Ishikawa (cell line): ENCODE measurements around the gene COL13A1.
A peak's percentile ranks its signal among the peaks of the same experiment; 100 is the strongest.

ENCODE experiments used
- CEBPB ChIP-seq: IDR thresholded peaks from 2 replicates; pipeline ENCODE4 v1.6.1; 2012
- CREB1 ChIP-seq: IDR thresholded peaks from 2 replicates; pipeline ENCODE4 v1.6.1; 2012; ENCODE audit warnings: low read depth
- EGR1 ChIP-seq: IDR thresholded peaks from 2 replicates; pipeline ENCODE4 v1.6.1; 2012
- EP300 ChIP-seq: IDR thresholded peaks from 2 replicates; pipeline ENCODE4 v1.6.1; 2012; ENCODE audit warnings: borderline replicate concordance
- FOXM1 ChIP-seq: IDR thresholded peaks from 2 replicates; pipeline ENCODE4 v1.6.1; 2012; ENCODE audit warnings: low read depth, borderline replicate concordance
- NFIC ChIP-seq: IDR thresholded peaks from 2 replicates; pipeline ENCODE4 v1.6.1; 2012
- RAD21 ChIP-seq: IDR thresholded peaks from 2 replicates; pipeline ENCODE4 v1.6.1; 2012; ENCODE audit warnings: low read depth
- TAF1 ChIP-seq: IDR thresholded peaks from 2 replicates; pipeline ENCODE4 v1.6.1; 2012; ENCODE audit warnings: low read depth, mild to moderate bottlenecking
- TCF12 ChIP-seq: IDR thresholded peaks from 2 replicates; pipeline ENCODE4 v1.6.1; 2012; ENCODE audit warnings: low read depth
- TEAD4 ChIP-seq: IDR thresholded peaks from 2 replicates; pipeline ENCODE4 v1.6.1; 2012
- YY1 ChIP-seq: IDR thresholded peaks from 2 replicates; pipeline ENCODE4 v1.6.1; 2012; ENCODE audit warnings: low read depth
- ZBTB7A ChIP-seq: IDR thresholded peaks from 2 replicates; pipeline ENCODE4 v1.6.1; 2012; ENCODE audit warnings: low read depth
- TF ChIP-seq, protein P1 (sequence below): IDR thresholded peaks from 2 replicates; pipeline ENCODE4 v1.6.1; 2012
- TF ChIP-seq, protein P2 (sequence below): IDR thresholded peaks from 2 replicates; pipeline ENCODE4 v1.6.1; 2012
- TF ChIP-seq, protein P3 (sequence below): IDR thresholded peaks from 2 replicates; pipeline ENCODE4 v1.6.1; 2012; ENCODE audit warnings: low read depth, mild to moderate bottlenecking

COL13A1 gene

DNA sequence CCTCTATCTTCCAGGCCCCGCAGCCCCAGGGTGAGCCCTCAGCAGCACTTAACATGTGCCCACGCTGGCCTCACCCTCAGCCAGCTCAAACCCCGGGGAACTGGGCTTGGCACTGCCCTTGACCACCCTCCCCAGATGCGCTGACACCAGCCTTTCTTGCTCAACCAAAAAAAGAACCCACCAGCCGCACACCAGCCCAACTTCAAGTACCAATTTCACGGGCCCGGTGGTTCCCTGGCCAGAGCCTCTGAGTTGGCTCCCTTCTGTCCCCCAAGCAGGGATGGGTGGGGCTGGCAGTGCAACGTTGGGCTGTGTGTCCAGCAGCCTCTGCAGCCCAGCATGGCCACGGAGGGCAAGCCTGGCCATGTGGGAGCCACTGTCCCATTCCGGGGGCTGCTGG, 96.3 kb downstream of the COL13A1 start:
- TF ChIP-seq, protein P1, sequence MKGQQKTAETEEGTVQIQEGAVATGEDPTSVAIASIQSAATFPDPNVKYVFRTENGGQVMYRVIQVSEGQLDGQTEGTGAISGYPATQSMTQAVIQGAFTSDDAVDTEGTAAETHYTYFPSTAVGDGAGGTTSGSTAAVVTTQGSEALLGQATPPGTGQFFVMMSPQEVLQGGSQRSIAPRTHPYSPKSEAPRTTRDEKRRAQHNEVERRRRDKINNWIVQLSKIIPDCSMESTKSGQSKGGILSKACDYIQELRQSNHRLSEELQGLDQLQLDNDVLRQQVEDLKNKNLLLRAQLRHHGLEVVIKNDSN = no peak
- TF ChIP-seq YY1 (no peak), TAF1 (no peak), CREB1 (no peak), TEAD4 (no peak), FOXM1 (no peak)
- TF ChIP-seq, protein P2, sequence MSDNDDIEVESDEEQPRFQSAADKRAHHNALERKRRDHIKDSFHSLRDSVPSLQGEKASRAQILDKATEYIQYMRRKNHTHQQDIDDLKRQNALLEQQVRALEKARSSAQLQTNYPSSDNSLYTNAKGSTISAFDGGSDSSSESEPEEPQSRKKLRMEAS = no peak

DNA sequence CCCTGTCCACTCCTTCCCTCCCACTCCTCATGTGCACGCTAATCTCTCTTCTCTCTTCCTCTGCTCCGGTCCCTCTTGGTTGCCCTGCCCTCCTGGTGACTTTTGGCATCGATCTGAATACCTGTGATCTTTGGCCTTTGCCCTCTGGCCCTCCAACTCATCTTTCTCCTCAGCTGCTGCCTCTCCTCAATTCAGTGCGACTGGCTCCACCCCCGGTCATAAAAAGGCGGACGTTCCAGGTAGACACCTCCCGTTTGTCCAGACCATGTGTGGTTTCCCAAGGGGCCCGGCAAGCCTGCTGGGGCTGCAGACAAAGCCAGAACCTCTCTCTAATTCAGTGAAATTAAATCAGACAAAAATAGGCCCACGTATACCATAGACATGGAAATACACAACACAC, 96.8 kb downstream of the COL13A1 start:
- no peak for TF ChIP-seq FOXM1
- TF ChIP-seq RAD21 = no peak
- no peak for TF ChIP-seq EP300
- TF ChIP-seq, protein P2 = no peak

DNA sequence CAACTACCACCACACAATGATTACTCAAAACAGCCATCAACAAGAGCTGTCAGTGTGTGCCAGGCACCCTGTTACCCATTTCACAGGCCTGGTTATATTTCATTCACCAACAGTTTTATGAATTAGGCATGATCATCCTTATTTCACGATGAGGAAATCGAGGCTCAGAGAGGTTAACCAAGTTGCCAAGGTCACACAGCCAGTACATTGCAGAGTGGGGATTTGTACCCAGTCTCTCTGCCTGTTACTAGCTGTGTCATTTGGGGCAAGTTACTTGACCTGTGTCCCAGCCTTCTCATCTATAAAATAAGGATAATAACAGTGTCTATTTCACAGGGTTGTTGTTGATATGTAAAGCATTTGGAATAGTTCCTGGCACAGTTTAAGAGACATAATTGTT, 97.2 kb downstream of the COL13A1 start:
- no peak for TF ChIP-seq TAF1
- no peak for TF ChIP-seq CREB1
- TF ChIP-seq ZBTB7A = no peak
- TF ChIP-seq EGR1 = no peak
- no peak for TF ChIP-seq FOXM1
- TF ChIP-seq CEBPB = no peak

DNA sequence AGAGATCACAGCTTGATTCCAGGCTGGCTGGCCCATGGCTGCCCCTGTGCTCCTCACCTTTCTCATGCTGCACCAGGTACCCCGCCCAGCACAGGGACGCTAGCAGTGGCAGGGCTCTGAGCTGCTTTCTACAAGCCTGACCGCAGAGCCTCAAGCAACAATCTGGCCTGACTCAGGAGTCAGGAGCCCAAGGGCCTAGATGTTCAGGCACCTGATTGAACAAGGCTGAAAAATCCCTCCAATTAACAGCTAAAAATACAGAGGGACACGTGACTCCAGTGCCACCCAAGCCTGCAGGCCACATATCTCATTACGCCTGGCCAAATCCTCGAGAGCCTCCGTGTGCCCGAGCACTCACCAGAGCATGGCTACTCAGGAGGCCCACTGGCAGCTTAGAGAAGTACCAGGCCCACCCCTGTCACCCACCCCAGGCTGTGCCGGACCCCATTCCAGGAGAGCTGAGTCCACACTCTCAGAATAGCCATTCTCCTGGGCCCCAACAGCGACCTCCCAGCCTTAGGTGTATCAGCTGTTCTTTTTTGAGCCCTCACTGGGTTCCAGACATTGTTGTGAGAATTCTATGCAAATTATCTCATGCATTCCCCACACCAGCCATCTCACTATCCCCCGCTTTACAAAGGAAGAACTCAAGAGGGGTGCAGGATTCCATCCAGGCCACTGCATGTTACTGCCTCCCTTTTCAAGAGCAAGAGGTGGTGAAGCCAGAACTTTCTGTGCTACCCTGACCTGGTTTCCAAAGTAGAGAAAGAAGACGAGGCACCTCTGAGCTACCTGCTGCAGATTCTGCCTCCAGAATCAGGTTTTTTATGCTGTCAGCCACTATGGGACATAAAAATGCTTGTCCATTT, 98.3 kb downstream of the COL13A1 start:
- TF ChIP-seq FOXM1 = no peak
- TF ChIP-seq TEAD4 = no peak
- TF ChIP-seq, protein P2 = no peak
- no peak for TF ChIP-seq EGR1
- no peak for TF ChIP-seq ZBTB7A
- TF ChIP-seq, protein P1 = peak; percentile 60; the same call in 1 of the 2 replicates
- no peak for TF ChIP-seq YY1

DNA sequence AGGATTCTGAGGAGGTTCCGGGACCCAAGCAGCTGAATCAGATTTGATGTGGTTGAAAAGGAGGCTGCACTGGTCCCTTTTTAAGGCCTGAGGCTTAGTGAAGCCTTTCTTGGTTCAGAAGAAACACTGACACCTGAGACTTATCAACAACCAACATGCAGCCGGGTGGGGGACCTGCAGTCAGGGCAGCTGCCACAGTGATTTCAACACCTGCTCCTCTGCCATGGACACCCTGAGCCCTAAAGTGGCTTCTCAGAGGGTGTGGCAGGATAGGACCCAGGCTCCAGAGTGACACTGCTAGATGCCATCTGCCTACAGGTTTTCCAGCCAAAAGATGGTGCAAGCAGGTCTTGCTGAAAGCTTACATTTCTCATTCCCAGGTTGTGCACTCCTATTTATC, 99.3 kb downstream of the COL13A1 start:
- TF ChIP-seq EGR1 (no peak), TEAD4 (no peak), RAD21 (no peak), CREB1 (no peak), CEBPB (no peak), FOXM1 (no peak), YY1 (no peak), TAF1 (no peak), NFIC (no peak), TCF12 (no peak), ZBTB7A (no peak)
- TF ChIP-seq, protein P1 = no peak
- TF ChIP-seq, protein P3, sequence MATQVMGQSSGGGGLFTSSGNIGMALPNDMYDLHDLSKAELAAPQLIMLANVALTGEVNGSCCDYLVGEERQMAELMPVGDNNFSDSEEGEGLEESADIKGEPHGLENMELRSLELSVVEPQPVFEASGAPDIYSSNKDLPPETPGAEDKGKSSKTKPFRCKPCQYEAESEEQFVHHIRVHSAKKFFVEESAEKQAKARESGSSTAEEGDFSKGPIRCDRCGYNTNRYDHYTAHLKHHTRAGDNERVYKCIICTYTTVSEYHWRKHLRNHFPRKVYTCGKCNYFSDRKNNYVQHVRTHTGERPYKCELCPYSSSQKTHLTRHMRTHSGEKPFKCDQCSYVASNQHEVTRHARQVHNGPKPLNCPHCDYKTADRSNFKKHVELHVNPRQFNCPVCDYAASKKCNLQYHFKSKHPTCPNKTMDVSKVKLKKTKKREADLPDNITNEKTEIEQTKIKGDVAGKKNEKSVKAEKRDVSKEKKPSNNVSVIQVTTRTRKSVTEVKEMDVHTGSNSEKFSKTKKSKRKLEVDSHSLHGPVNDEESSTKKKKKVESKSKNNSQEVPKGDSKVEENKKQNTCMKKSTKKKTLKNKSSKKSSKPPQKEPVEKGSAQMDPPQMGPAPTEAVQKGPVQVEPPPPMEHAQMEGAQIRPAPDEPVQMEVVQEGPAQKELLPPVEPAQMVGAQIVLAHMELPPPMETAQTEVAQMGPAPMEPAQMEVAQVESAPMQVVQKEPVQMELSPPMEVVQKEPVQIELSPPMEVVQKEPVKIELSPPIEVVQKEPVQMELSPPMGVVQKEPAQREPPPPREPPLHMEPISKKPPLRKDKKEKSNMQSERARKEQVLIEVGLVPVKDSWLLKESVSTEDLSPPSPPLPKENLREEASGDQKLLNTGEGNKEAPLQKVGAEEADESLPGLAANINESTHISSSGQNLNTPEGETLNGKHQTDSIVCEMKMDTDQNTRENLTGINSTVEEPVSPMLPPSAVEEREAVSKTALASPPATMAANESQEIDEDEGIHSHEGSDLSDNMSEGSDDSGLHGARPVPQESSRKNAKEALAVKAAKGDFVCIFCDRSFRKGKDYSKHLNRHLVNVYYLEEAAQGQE = no peak
- TF ChIP-seq, protein P2 = no peak

DNA sequence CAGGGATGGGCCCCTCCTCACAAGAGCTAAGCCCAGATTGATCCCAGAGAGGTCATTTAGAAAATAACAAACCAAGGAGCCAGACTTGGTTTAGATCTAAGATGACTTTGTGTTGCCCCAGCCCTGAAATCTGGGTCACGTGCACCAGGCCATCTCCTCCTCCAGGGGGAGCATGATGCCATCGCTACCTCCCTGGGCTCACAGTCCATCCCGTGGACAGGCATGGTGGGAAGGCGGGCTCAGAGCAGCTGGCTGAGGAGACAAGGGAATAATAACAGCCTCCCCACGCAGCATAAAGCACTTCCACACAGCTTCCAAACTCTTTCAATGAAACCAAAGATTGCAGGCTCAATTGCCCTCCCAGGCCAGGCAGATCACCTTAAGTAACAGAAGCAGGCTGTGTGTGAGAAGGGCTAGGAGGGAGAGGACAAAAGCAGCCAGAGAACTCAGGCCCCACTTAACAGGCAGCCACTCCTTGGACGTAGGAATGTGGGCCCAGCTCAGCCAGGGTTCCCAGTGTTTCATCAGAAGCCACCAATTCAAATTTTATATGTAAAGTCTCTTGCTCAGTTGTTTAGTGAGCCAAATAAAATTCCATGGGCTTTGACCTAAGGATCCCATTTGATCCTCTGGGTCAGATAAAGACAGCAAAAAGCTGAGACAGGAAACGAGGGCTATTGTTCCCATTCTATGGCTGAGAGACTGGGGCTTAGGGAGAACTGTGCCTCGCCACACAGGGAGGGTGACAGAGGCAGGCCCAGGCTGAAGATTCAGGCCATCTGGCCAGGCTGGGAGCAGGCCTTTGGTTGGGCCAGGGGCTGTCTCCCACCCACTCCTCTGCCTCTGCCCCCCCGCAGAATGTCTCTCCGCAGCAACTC, 100.2 kb downstream of the COL13A1 start:
- TF ChIP-seq, protein P1 = peak; percentile 86
- no peak for TF ChIP-seq TEAD4
- TF ChIP-seq CEBPB = no peak
- TF ChIP-seq FOXM1 = no peak
- TF ChIP-seq, protein P3 = no peak
- no peak for TF ChIP-seq NFIC
- no peak for TF ChIP-seq YY1
- TF ChIP-seq, protein P2 = no peak
- peak; percentile 64 for TF ChIP-seq RAD21
- TF ChIP-seq EP300 = no peak
